Common myeloid progenitor, CD34-positive (primary cell): ENCODE results near the gene TMEM156.

Experiments
- CTCF ChIA-PET: fragments of 350-600 bp; sonication (Branson Sonifier 250); formaldehyde crosslinking; loops from one replicate; lab custom pipeline; 2021; ENCODE audit warnings: antibody characterized with exemption; lab: Charles Lee
- POLR2A ChIA-PET: fragments of 350-600 bp; sonication (Branson Sonifier 250); formaldehyde crosslinking; loops from one replicate; lab custom pipeline; 2021; ENCODE audit warnings: antibody characterized with exemption; lab: Charles Lee
- DNase-seq, 3 donors: peaks; one replicate each; pipeline versions ENCODE4 v3.0.0 to v3.0.0-alpha.2; 2013
- H3K27ac ChIP-seq, 2 experiments: 1 replicate in 1 of 2; 2 replicates in 1 of 2; pipeline ENCODE4 v1.7.0; 2013; ENCODE audit warnings: inconsistent platforms in 2 of 2, low read length in 2 of 2, mild to moderate bottlenecking in 2 of 2, low read depth in 1 of 2, moderate library complexity in 1 of 2; ENCODE audit not compliant: severe bottlenecking in 2 of 2, insufficient read depth in 1 of 2, poor library complexity in 1 of 2
- H3K27me3 ChIP-seq, 5 experiments: replicated peaks in 2 of 5; 1 replicate in 3 of 5; 2 replicates in 2 of 5; pipeline versions ENCODE4 v1.6.1 to v1.7.0; 2013; ENCODE audit warnings: low read length in 4 of 5, mild to moderate bottlenecking in 2 of 5, moderate library complexity in 2 of 5, inconsistent platforms in 1 of 5; ENCODE audit not compliant: insufficient read depth in 5 of 5, control insufficient read depth in 4 of 5
- H3K36me3 ChIP-seq, 4 experiments: 1 replicate in 2 of 4; 2 replicates in 2 of 4; pipeline versions ENCODE4 v1.6.1 to v1.7.0; 2013; ENCODE audit warnings: low read length in 3 of 4, control low read depth in 1 of 4, mild to moderate bottlenecking in 1 of 4; ENCODE audit not compliant: control insufficient read depth in 4 of 4, insufficient read depth in 4 of 4
- H3K4me1 ChIP-seq, 4 experiments: 1 replicate in 3 of 4; 2 replicates in 1 of 4; pipeline versions ENCODE4 v1.6.1 to v1.7.1; 2013; ENCODE audit warnings: low read length in 3 of 4, mild to moderate bottlenecking in 3 of 4, control low read depth in 1 of 4, inconsistent platforms in 1 of 4, moderate library complexity in 1 of 4; ENCODE audit not compliant: control insufficient read depth in 4 of 4, insufficient read depth in 4 of 4; ENCODE audit errors: control extremely low read depth in 1 of 4
- H3K4me3 ChIP-seq, 7 experiments: 1 replicate in 4 of 7; 2 replicates in 3 of 7; pipeline versions ENCODE4 v1.5.1 to v1.7.0; 2013; ENCODE audit warnings: mild to moderate bottlenecking in 7 of 7, low read length in 6 of 7, moderate library complexity in 6 of 7, inconsistent platforms in 2 of 7, low read depth in 2 of 7, control low read depth in 1 of 7; ENCODE audit not compliant: insufficient read depth in 4 of 7, control insufficient read depth in 1 of 7; ENCODE audit errors: extremely low read depth in 1 of 7
- H3K9me3 ChIP-seq, 5 experiments: 1 replicate in 4 of 5; 2 replicates in 1 of 5; pipeline versions ENCODE4 v1.6.1 to v1.7.1; 2013; ENCODE audit warnings: low read length in 4 of 5, mild to moderate bottlenecking in 2 of 5, inconsistent platforms in 1 of 5, low read depth in 1 of 5, moderate library complexity in 1 of 5; ENCODE audit not compliant: control insufficient read depth in 4 of 5, insufficient read depth in 2 of 5; ENCODE audit errors: control extremely low read depth in 1 of 5
- WGBS: methylation state at CpG from one replicate; pipeline ENCODE4 v1.1.5; 2013; ENCODE audit not compliant: insufficient coverage; 5-methylcytosine and 5-hydroxymethylcytosine counted together

The TMEM156 gene

GRCh38 chr4:39026096-39026495, 6.1 kb downstream of the TMEM156 start:
- DNase-seq, result no peak
- peak overlapping the region in 2 of 7 experiments; percentile 8 to 22 for H3K4me3 ChIP-seq
- CTCF ChIA-PET, result interaction anchor here (1.3 to 1.4 kb wide), 2 partner anchors 36 to 109 kb away, joined by 3 read pairs; no protein-coding TSS in a partner anchor
- peaks cover 0 to 4% (median 0%) of the 10 kb centered on the region in 4 experiments for H3K36me3 ChIP-seq
- peak overlapping the region; percentile 48 to 70 for H3K27ac ChIP-seq
- H3K27me3 ChIP-seq, result no peaks in the 10 kb centered on the region
- H3K4me1 ChIP-seq, result peaks cover 18 to 48% (median 37%) of the 10 kb centered on the region in 4 experiments
- POLR2A ChIA-PET, result no interaction called here
- H3K9me3 ChIP-seq, result no peaks in the 10 kb centered on the region

- peak; percentile 53 to 89 (median 79) for DNase-seq
- WGBS, result 0% methylated on average over 1 of the region's 4 CpGs
- no peaks in the 10 kb centered on the region for H3K9me3 ChIP-seq
- H3K27ac ChIP-seq, result peak overlapping the region; percentile 48 to 70
- ChIA-PET POLR2A (no interaction called here), CTCF (interaction anchor here (0.9 to 1.4 kb wide), 3 partner anchors 19 to 110 kb away, joined by 3 read pairs; no protein-coding TSS in a partner anchor)
- peaks cover 0 to 4% (median 0%) of the 10 kb centered on the region in 4 experiments for H3K36me3 ChIP-seq
- peak overlapping the region in 3 of 7 experiments; percentile 8 to 22 (median 15) for H3K4me3 ChIP-seq
- peaks cover 18 to 46% (median 33%) of the 10 kb centered on the region in 4 experiments for H3K4me1 ChIP-seq
- H3K27me3 ChIP-seq, result no peaks in the 10 kb centered on the region
Observed at GRCh38 chr4:39025552-39026085, 6.6 kb downstream of the TMEM156 start.

- Histone ChIP-seq H3K27me3 (no peaks in the 10 kb centered on the region), H3K9me3 (no peaks in the 10 kb centered on the region), H3K4me3 (no peak overlapping the region), H3K27ac (no peak overlapping the region), H3K36me3 (peaks cover 0 to 4% (median 0%) of the 10 kb centered on the region in 4 experiments), H3K4me1 (peaks cover 12 to 37% (median 27%) of the 10 kb centered on the region in 4 experiments)
- ChIA-PET CTCF (interaction anchor here (1.0 to 1.4 kb wide), 3 partner anchors 20 to 111 kb away, joined by 3 to 4 read pairs (median 4); no protein-coding TSS in a partner anchor), POLR2A (interaction anchor here (0.6 kb wide), 1 partner anchor 12 kb away, joined by 3 read pairs; no protein-coding TSS in a partner anchor)
- no CpG with 5 or more reads among the region's 3 CpGs for WGBS
- no peak for DNase-seq
Observed at GRCh38 chr4:39024311-39024865, 7.8 kb downstream of the TMEM156 start.

- CTCF ChIA-PET, result no interaction called here
- Histone ChIP-seq H3K4me1 (peaks cover 7 to 28% (median 20%) of the 10 kb centered on the region in 4 experiments), H3K4me3 (no peak overlapping the region), H3K27ac (no peak overlapping the region), H3K9me3 (no peaks in the 10 kb centered on the region), H3K27me3 (no peaks in the 10 kb centered on the region), H3K36me3 (peaks cover 0 to 4% (median 0%) of the 10 kb centered on the region in 4 experiments)
- no peak for DNase-seq
- POLR2A ChIA-PET, result no interaction called here
- no CpG with 5 or more reads among the region's 1 CpG for WGBS
Observed at GRCh38 chr4:39023059-39023458, 9.2 kb downstream of the TMEM156 start.

GRCh38 chr4:39022241-39022640, 10.0 kb downstream of the TMEM156 start:
- Histone ChIP-seq H3K27ac (no peak overlapping the region), H3K4me3 (no peak overlapping the region), H3K4me1 (peaks cover 0 to 20% (median 16%) of the 10 kb centered on the region in 4 experiments), H3K36me3 (peaks cover 0 to 4% (median 0%) of the 10 kb centered on the region in 4 experiments), H3K27me3 (no peaks in the 10 kb centered on the region), H3K9me3 (no peaks in the 10 kb centered on the region)
- 89% methylated on average over 2 of the region's 2 CpGs for WGBS
- no peak for DNase-seq
- POLR2A ChIA-PET, result no interaction called here
- CTCF ChIA-PET, result no interaction called here

GRCh38 chr4:39021631-39022030, 10.6 kb downstream of the TMEM156 start:
- Histone ChIP-seq H3K27me3 (no peaks in the 10 kb centered on the region), H3K4me3 (no peak overlapping the region), H3K9me3 (no peaks in the 10 kb centered on the region), H3K36me3 (peaks cover 0 to 4% (median 0%) of the 10 kb centered on the region in 4 experiments), H3K27ac (no peak overlapping the region), H3K4me1 (peaks cover 0 to 19% (median 11%) of the 10 kb centered on the region in 4 experiments)
- ChIA-PET POLR2A (no interaction called here), CTCF (no interaction called here)
- WGBS, result no CpG with 5 or more reads among the region's 3 CpGs
- DNase-seq, result no peak

- H3K27me3 ChIP-seq, result no peaks in the 10 kb centered on the region
- H3K36me3 ChIP-seq, result peaks cover 0 to 10% (median 2%) of the 10 kb centered on the region in 4 experiments
- 100% methylated on average over 1 of the region's 4 CpGs for WGBS
- no peak overlapping the region for H3K4me3 ChIP-seq
- CTCF ChIA-PET, result no interaction called here
- H3K27ac ChIP-seq, result no peak overlapping the region
- DNase-seq, result no peak
- POLR2A ChIA-PET, result no interaction called here
- H3K4me1 ChIP-seq, result peaks cover 0 to 5% (median 2%) of the 10 kb centered on the region in 4 experiments
- peaks cover 0 to 7% (median 4%) of the 10 kb centered on the region in 5 experiments for H3K9me3 ChIP-seq
Observed at GRCh38 chr4:39020130-39020529, 12.1 kb downstream of the TMEM156 start.
